ENCODE measurements around the gene FOXA3.
"Not testable (repeated sequence)": the region's sequence is repeated elsewhere in the genome, so short reads cannot be mapped to it uniquely, and the experiment has no call there.

FOXA3 gene

GRCh38 chr19:45860359-45861259 lies 3.5 kb upstream of the FOXA3 start:
- H3K27me3 Mint-ChIP-seq, result peaks cover 23% of the 10 kb centered on the region

GRCh38 chr19:45862271-45862563 lies 1.9 kb upstream of the FOXA3 start:
- H3K4me1 Mint-ChIP-seq (ENCODE audit: low read depth), result peaks cover 30% of the 10 kb centered on the region
- H3K9me3 Mint-ChIP-seq, result no peaks in the 10 kb centered on the region
- H3K36me3 Mint-ChIP-seq (ENCODE audit: low read depth), result peaks cover 28% of the 10 kb centered on the region
- peak overlapping the region; percentile 99 for H3K27ac Mint-ChIP-seq
- H3K4me3 Mint-ChIP-seq, result peak overlapping the region; percentile 95
- H3K27me3 Mint-ChIP-seq, result peaks cover 30% of the 10 kb centered on the region

More at GRCh38 chr19:45860359-45861259, 3.5 kb upstream of the FOXA3 start:
- Mint-ChIP-seq H3K4me1 (ENCODE audit: low read depth) (peaks cover 30% of the 10 kb centered on the region), H3K27ac (peak overlapping the region; percentile 32), H3K9me3 (no peaks in the 10 kb centered on the region), H3K36me3 (ENCODE audit: low read depth) (peaks cover 33% of the 10 kb centered on the region), H3K4me3 (peak overlapping the region; percentile 95)

GRCh38 chr19:45862564-45863334 lies 1.4 kb upstream of the FOXA3 start, which contains the start of gene SYMPK:
Gene SYMPK (minus strand): TSS chr19:45863147. CDS start chr19:45854495, 8,652 bp downstream.
- Mint-ChIP-seq H3K4me1 (ENCODE audit: low read depth) (peaks cover 30% of the 10 kb centered on the region), H3K27ac (peak within 1 kb of the TSS; percentile 99), H3K4me3 (peak within 1 kb of the TSS; percentile 95), H3K27me3 (peaks cover 30% of the 10 kb centered on the region), H3K36me3 (ENCODE audit: low read depth) (peaks cover 28% of the 10 kb centered on the region), H3K9me3 (no peaks in the 10 kb centered on the region)

- peaks cover 30% of the 10 kb centered on the region for H3K27me3 Mint-ChIP-seq
- H3K4me3 Mint-ChIP-seq, result peak overlapping the region; percentile 95
- no peaks in the 10 kb centered on the region for H3K9me3 Mint-ChIP-seq
These were observed 739 bp upstream of the FOXA3 start for GRCh38 chr19:45863335-45863839.

GRCh38 chr19:45864629-45865082 lies 530 bp downstream of the FOXA3 start:
- Mint-ChIP-seq H3K4me1 (ENCODE audit: low read depth) (peaks cover 30% of the 10 kb centered on the region), H3K27ac (no peak overlapping the region), H3K36me3 (ENCODE audit: low read depth) (peaks cover 9% of the 10 kb centered on the region), H3K9me3 (no peaks in the 10 kb centered on the region), H3K27me3 (peaks cover 30% of the 10 kb centered on the region), H3K4me3 (peak overlapping the region; percentile 62)

More at GRCh38 chr19:45863335-45863839, 739 bp upstream of the FOXA3 start:
- H3K27ac Mint-ChIP-seq, result peak overlapping the region; percentile 99
- H3K4me1 Mint-ChIP-seq (ENCODE audit: low read depth), result peaks cover 30% of the 10 kb centered on the region
- peaks cover 22% of the 10 kb centered on the region for H3K36me3 Mint-ChIP-seq (ENCODE audit: low read depth)

GRCh38 chr19:45865269-45865948 lies 1.3 kb downstream of the FOXA3 start:
- peaks cover 30% of the 10 kb centered on the region for H3K4me1 Mint-ChIP-seq (ENCODE audit: low read depth)
- H3K4me3 Mint-ChIP-seq, result no peak overlapping the region
- no peak overlapping the region for H3K27ac Mint-ChIP-seq
- peaks cover 30% of the 10 kb centered on the region for H3K27me3 Mint-ChIP-seq
- H3K36me3 Mint-ChIP-seq (ENCODE audit: low read depth), result peaks cover 9% of the 10 kb centered on the region
- H3K9me3 Mint-ChIP-seq, result no peaks in the 10 kb centered on the region

- H3K27ac Mint-ChIP-seq, result no peak overlapping the region
- peaks cover 20% of the 10 kb centered on the region for H3K4me1 Mint-ChIP-seq (ENCODE audit: low read depth)
- no peaks in the 10 kb centered on the region for H3K9me3 Mint-ChIP-seq
- H3K36me3 Mint-ChIP-seq (ENCODE audit: low read depth), result peaks cover 9% of the 10 kb centered on the region
- no peak overlapping the region for H3K4me3 Mint-ChIP-seq
- peaks cover 30% of the 10 kb centered on the region for H3K27me3 Mint-ChIP-seq
These were observed 2.5 kb downstream of the FOXA3 start for GRCh38 chr19:45866400-45867176.

- not testable (repeated sequence) for H3K27ac Mint-ChIP-seq; H3K36me3 Mint-ChIP-seq (ENCODE audit: low read depth); H3K9me3 Mint-ChIP-seq; H3K4me3 Mint-ChIP-seq
- Mint-ChIP-seq H3K4me1 (ENCODE audit: low read depth) (peaks cover 14% of the 10 kb centered on the region), H3K27me3 (peaks cover 30% of the 10 kb centered on the region)
These were observed 3.1 kb downstream of the FOXA3 start for GRCh38 chr19:45867241-45867640.

GRCh38 chr19:45870798-45871197 lies 6.7 kb downstream of the FOXA3 start:
- H3K27me3 Mint-ChIP-seq, result peaks cover 9% of the 10 kb centered on the region
- H3K36me3 Mint-ChIP-seq (ENCODE audit: low read depth), result no peaks in the 10 kb centered on the region
- H3K9me3 Mint-ChIP-seq, result no peaks in the 10 kb centered on the region
- no peak overlapping the region for H3K4me3 Mint-ChIP-seq
- H3K4me1 Mint-ChIP-seq (ENCODE audit: low read depth), result peaks cover 1% of the 10 kb centered on the region
- no peak overlapping the region for H3K27ac Mint-ChIP-seq

- H3K9me3 Mint-ChIP-seq, result no peaks in the 10 kb centered on the region
These were observed 8.2 kb downstream of the FOXA3 start for GRCh38 chr19:45872095-45872919.

GRCh38 chr19:45873219-45873772 lies 9.2 kb downstream of the FOXA3 start:
- no peaks in the 10 kb centered on the region for H3K9me3 Mint-ChIP-seq
- no peak overlapping the region for H3K4me3 Mint-ChIP-seq
- no peaks in the 10 kb centered on the region for H3K36me3 Mint-ChIP-seq (ENCODE audit: low read depth)
- peaks cover 18% of the 10 kb centered on the region for H3K27me3 Mint-ChIP-seq
- peaks cover 20% of the 10 kb centered on the region for H3K4me1 Mint-ChIP-seq (ENCODE audit: low read depth)
- no peak overlapping the region for H3K27ac Mint-ChIP-seq

More at GRCh38 chr19:45872095-45872919, 8.2 kb downstream of the FOXA3 start:
- Mint-ChIP-seq H3K4me3 (no peak overlapping the region), H3K27me3 (peaks cover 13% of the 10 kb centered on the region), H3K36me3 (ENCODE audit: low read depth) (no peaks in the 10 kb centered on the region), H3K4me1 (ENCODE audit: low read depth) (peaks cover 12% of the 10 kb centered on the region), H3K27ac (no peak overlapping the region)

GRCh38 chr19:45874620-45874966 lies 10.5 kb downstream of the FOXA3 start:
- H3K27ac Mint-ChIP-seq, result no peak overlapping the region

GRCh38 chr19:45876161-45876410 lies 12.0 kb downstream of the FOXA3 start:
- H3K9me3 Mint-ChIP-seq, result no peaks in the 10 kb centered on the region
- peak overlapping the region; percentile 59 for H3K4me3 Mint-ChIP-seq
- peaks cover 18% of the 10 kb centered on the region for H3K27me3 Mint-ChIP-seq
- peaks cover 21% of the 10 kb centered on the region for H3K4me1 Mint-ChIP-seq (ENCODE audit: low read depth)
- peak overlapping the region; percentile 13 for H3K27ac Mint-ChIP-seq
- H3K36me3 Mint-ChIP-seq (ENCODE audit: low read depth), result no peaks in the 10 kb centered on the region

More at GRCh38 chr19:45874620-45874966, 10.5 kb downstream of the FOXA3 start:
- no peaks in the 10 kb centered on the region for H3K36me3 Mint-ChIP-seq (ENCODE audit: low read depth)
- no peaks in the 10 kb centered on the region for H3K9me3 Mint-ChIP-seq
- H3K4me1 Mint-ChIP-seq (ENCODE audit: low read depth), result peaks cover 20% of the 10 kb centered on the region
- H3K4me3 Mint-ChIP-seq, result no peak overlapping the region
- peaks cover 18% of the 10 kb centered on the region for H3K27me3 Mint-ChIP-seq

Measured in stimulated activated naive CD8-positive, alpha-beta T cell treated with anti-CD3 and anti-CD28 coated beads, Interleukin-15, Interleukin-2, amounts not matched to agents 100 ng/mL and 50 ng/mL, for 24 hours (primary cell).